Vagina (tissue), 2 donors: Measurements from ENCODE around the gene NBPF3. TPM values are rescaled to one million over a fixed set of nuclear protein-coding genes. Genes with fewer than 3 reads are reported as not detected.
"Not testable (repeated sequence)": the region's sequence is repeated elsewhere in the genome, so short reads cannot be mapped to it uniquely, and the experiment has no call there.

ENCODE experiments used
- DNase-seq, 2 donors: peaks; one replicate each; pipeline ENCODE4 v3.0.0-alpha.2; 2017; ENCODE audit errors: extremely low spot score in 2 of 2
- H3K27ac ChIP-seq: fragments of 200-600 bp; sonication (generic); one replicate; pipeline ENCODE4 v1.5.1; 2019
- H3K27me3 ChIP-seq: fragments of 200-600 bp; sonication (generic); one replicate; pipeline ENCODE4 v1.5.1; 2019
- H3K36me3 ChIP-seq, 2 donors: fragments of 200-600 bp; sonication (generic); one replicate each; pipeline ENCODE4 v1.5.1; 2017 to 2019
- H3K4me1 ChIP-seq: fragments of 200-600 bp; sonication (generic); one replicate; pipeline ENCODE4 v1.5.1; 2019
- H3K4me3 ChIP-seq, 2 donors: fragments of 200-600 bp; sonication (generic); 1 replicate in 1 of 2; 2 replicates in 1 of 2; pipeline ENCODE4 v1.5.1; 2016 to 2019
- H3K9me3 ChIP-seq: fragments of 200-600 bp; sonication (generic); one replicate; pipeline ENCODE4 v1.5.1; 2019
- POLR2A ChIP-seq, 2 donors: fragments of 450-650 bp; IDR thresholded peaks; one replicate each; pipeline ENCODE4 v1.6.1; 2017; ENCODE audit warnings: antibody characterized with exemption in 2 of 2, mild to moderate bottlenecking in 2 of 2, moderate library complexity in 2 of 2
- POLR2AphosphoS5 ChIP-seq, 2 donors: sonication (generic); formaldehyde crosslinking; IDR thresholded peaks; one replicate each; pipeline ENCODE4 v1.9.0; 2017; ENCODE audit warnings: antibody characterized with exemption in 2 of 2, mild to moderate bottlenecking in 2 of 2, low read depth in 1 of 2; ENCODE audit not compliant: insufficient read depth in 1 of 2
- intact Hi-C: fragments of 100-400 bp; cut with DNase I; formaldehyde crosslinking; loops from one replicate; pipeline ENCODE4 v1.15.1; 2023
- total RNA-seq: library from RNA; depleted of rRNA; stranded (reverse); fragments of >200 nt; gene quantifications from one replicate; pipeline ENCODE4 v1.2.3, GENCODE V29; 2016
- TF ChIP-seq, protein P1 (sequence below), 3 experiments: fragments of 450-650 bp in 2 of 3; fragments of 200-600 bp in 1 of 3; sonication (generic) in 1 of 3; IDR thresholded peaks; one replicate each; pipeline ENCODE4 v1.5.1; 2017 to 2019; ENCODE audit warnings: antibody characterized with exemption in 3 of 3, mild to moderate bottlenecking in 2 of 3, moderate library complexity in 2 of 3

The NBPF3 gene
- total RNA-seq, 1 donor from 2014 or later, result 10.1 TPM

- DNase-seq, result no peak
- Histone ChIP-seq H3K27me3 (no peaks in the 10 kb centered on the region), H3K4me3 (no peak overlapping the region), H3K27ac (no peak overlapping the region), H3K4me1 (no peaks in the 10 kb centered on the region), H3K36me3 (no peaks in the 10 kb centered on the region), H3K9me3 (no peaks in the 10 kb centered on the region)
- TF ChIP-seq POLR2A (IDR thresholded peaks at IDR 0.05) (no peak), POLR2AphosphoS5 (IDR thresholded peaks at IDR 0.05; ENCODE audit: insufficient read depth in 1 of 2, low read depth in 1 of 2) (no peak)
- TF ChIP-seq, protein P1, sequence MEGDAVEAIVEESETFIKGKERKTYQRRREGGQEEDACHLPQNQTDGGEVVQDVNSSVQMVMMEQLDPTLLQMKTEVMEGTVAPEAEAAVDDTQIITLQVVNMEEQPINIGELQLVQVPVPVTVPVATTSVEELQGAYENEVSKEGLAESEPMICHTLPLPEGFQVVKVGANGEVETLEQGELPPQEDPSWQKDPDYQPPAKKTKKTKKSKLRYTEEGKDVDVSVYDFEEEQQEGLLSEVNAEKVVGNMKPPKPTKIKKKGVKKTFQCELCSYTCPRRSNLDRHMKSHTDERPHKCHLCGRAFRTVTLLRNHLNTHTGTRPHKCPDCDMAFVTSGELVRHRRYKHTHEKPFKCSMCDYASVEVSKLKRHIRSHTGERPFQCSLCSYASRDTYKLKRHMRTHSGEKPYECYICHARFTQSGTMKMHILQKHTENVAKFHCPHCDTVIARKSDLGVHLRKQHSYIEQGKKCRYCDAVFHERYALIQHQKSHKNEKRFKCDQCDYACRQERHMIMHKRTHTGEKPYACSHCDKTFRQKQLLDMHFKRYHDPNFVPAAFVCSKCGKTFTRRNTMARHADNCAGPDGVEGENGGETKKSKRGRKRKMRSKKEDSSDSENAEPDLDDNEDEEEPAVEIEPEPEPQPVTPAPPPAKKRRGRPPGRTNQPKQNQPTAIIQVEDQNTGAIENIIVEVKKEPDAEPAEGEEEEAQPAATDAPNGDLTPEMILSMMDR (IDR thresholded peaks at IDR 0.05), result no peak
- intact Hi-C loops, result no loop called here
Observed at GRCh38 chr1:21451981-21452411, 12.1 kb downstream of the NBPF3 start.

DNA sequence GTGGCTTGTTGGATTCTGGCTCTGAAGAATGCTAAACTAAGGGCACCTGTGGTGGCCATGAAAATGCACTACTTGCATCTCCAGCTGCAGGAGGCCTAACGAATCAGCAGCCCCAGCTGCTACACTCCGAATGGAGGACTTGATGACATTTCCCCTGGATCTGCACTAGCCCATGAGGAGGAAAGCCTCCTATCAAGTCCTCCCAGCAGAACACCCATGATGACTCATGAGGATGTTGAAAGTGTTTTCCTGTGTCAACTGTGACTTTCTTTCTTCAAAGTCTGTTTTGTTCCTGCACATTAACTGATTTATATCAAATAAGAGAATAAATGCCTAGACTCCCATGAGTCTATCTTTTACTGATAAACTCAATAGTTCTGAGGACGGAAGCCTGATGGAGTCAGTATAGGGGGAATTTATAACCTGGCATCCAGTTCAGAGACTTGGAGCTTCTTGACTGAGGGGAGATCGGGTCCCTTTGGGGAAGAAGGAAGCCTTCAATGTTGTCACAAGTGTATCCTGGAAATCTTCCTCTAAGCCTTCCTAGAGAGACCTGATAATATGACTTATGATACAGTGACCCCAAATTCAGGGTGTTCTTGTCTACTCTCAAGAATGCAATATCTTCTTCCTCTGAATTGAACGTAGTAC is 14.2 kb downstream of the NBPF3 start:
- DNase-seq, H3K27ac ChIP-seq, H3K27me3 ChIP-seq, H3K4me1 ChIP-seq, intact Hi-C loops, H3K9me3 ChIP-seq, H3K4me3 ChIP-seq, H3K36me3 ChIP-seq: not testable (repeated sequence)

- H3K36me3 ChIP-seq, H3K27me3 ChIP-seq, H3K4me3 ChIP-seq, DNase-seq, intact Hi-C loops, H3K4me1 ChIP-seq, H3K27ac ChIP-seq, H3K9me3 ChIP-seq: not testable (repeated sequence)
Observed at GRCh38 chr1:21454904-21455303, 15.0 kb downstream of the NBPF3 start.

GRCh38 chr1:21457654-21458053 is 17.7 kb downstream of the NBPF3 start:
- Histone ChIP-seq H3K4me1 (no peaks in the 10 kb centered on the region), H3K4me3 (no peak overlapping the region), H3K27me3 (no peaks in the 10 kb centered on the region), H3K9me3 (no peaks in the 10 kb centered on the region), H3K27ac (no peak overlapping the region), H3K36me3 (no peaks in the 10 kb centered on the region)
- TF ChIP-seq, protein P1 (IDR thresholded peaks at IDR 0.05), result no peak
- no peak for TF ChIP-seq POLR2A (IDR thresholded peaks at IDR 0.05)
- TF ChIP-seq POLR2AphosphoS5 (IDR thresholded peaks at IDR 0.05; ENCODE audit: insufficient read depth in 1 of 2, low read depth in 1 of 2), result no peak
- no peak for DNase-seq
- intact Hi-C loops, result no loop called here

- DNase-seq, H3K9me3 ChIP-seq, H3K27ac ChIP-seq, intact Hi-C loops, H3K4me1 ChIP-seq, H3K4me3 ChIP-seq, H3K27me3 ChIP-seq, H3K36me3 ChIP-seq: not testable (repeated sequence)
Observed at GRCh38 chr1:21465127-21465526, 25.2 kb downstream of the NBPF3 start.

- H3K27ac ChIP-seq, H3K36me3 ChIP-seq, intact Hi-C loops, H3K4me1 ChIP-seq, H3K9me3 ChIP-seq, DNase-seq, H3K4me3 ChIP-seq, H3K27me3 ChIP-seq: not testable (repeated sequence)
Observed at GRCh38 chr1:21467946-21468345, 28.0 kb downstream of the NBPF3 start.

DNA sequence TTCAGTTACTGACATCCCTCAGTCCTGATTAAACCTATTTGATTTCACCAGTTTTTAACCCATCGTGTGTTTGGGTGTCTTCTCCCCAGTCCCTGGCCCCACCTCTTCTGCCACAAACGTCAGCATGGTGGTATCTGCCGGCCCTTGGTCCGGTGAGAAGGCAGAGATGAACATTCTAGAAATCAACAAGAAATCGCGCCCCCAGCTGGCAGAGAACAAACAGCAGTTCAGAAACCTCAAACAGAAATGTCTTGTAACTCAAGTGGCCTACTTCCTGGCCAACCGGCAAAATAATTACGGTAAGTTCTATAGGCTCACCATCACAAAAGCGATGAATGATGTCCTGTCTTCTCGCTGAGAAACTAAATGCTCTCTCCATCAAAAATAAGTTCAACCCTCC is 28.7 kb downstream of the NBPF3 start:
- Histone ChIP-seq H3K9me3 (no peaks in the 10 kb centered on the region), H3K27me3 (no peaks in the 10 kb centered on the region), H3K36me3 (no peaks in the 10 kb centered on the region), H3K27ac (no peak overlapping the region), H3K4me1 (no peaks in the 10 kb centered on the region), H3K4me3 (no peak overlapping the region)
- no peak for DNase-seq
- intact Hi-C loops, result no loop called here
- TF ChIP-seq POLR2A (IDR thresholded peaks at IDR 0.05), result no peak
- TF ChIP-seq POLR2AphosphoS5 (IDR thresholded peaks at IDR 0.05; ENCODE audit: insufficient read depth in 1 of 2, low read depth in 1 of 2), result no peak
- TF ChIP-seq, protein P1 (IDR thresholded peaks at IDR 0.05), result no peak
